Cardiac muscle cell (in vitro differentiated cells and primary cell): ENCODE data around the gene AASDH. TPM values are rescaled to one million over a fixed set of nuclear protein-coding genes. Genes with fewer than 3 reads are reported as not detected.

Source experiments
- DNase-seq, 2 donors: peaks; one replicate each; pipeline versions ENCODE4 v3.0.0 to v3.0.0-alpha.2; 2010 to 2017; ENCODE audit warnings: low read depth in 1 of 2, low spot score in 1 of 2
- H3K27ac ChIP-seq: fragments of 200-600 bp; sonication (generic); 2 replicates; pipeline ENCODE4 v1.5.1; 2016
- H3K27me3 ChIP-seq: fragments of 200-600 bp; sonication (generic); 2 replicates; pipeline ENCODE4 v1.6.0; 2016; ENCODE audit warnings: control low read depth
- H3K36me3 ChIP-seq: fragments of 200-600 bp; sonication (generic); 2 replicates; pipeline ENCODE4 v1.5.1; 2016; ENCODE audit warnings: control low read depth
- H3K4me1 ChIP-seq: fragments of 200-600 bp; sonication (generic); 2 replicates; pipeline ENCODE4 v1.8.1; 2017; ENCODE audit warnings: low read depth, mild to moderate bottlenecking, mixed run types
- H3K4me3 ChIP-seq: fragments of 200-600 bp; sonication (generic); 2 replicates; pipeline ENCODE4 v1.5.1; 2016; ENCODE audit warnings: mild to moderate bottlenecking
- H3K9me3 ChIP-seq: fragments of 200-600 bp; sonication (generic); 2 replicates; pipeline ENCODE4 v1.5.1; 2017; ENCODE audit warnings: low read depth, mild to moderate bottlenecking, control low read depth
- CTCF ChIP-seq: IDR thresholded peaks from 2 replicates; pipeline ENCODE4 v1.5.1; 2012; ENCODE audit warnings: low read depth, mild to moderate bottlenecking, low read length
- polyA plus RNA-seq: library from polyadenylated mRNA; unstranded; fragments of >200 nt; fragmentation: Nextera tagmentation; extraction: Ambion mirVana; gene quantifications from 2 replicates; pipeline ENCODE4 v1.2.1, GENCODE V29; 2016
- total RNA-seq: library from RNA; depleted of rRNA; stranded (reverse); fragments of >200 nt; gene quantifications from 2 replicates; pipeline ENCODE4 v1.2.3, GENCODE V29; 2016

The AASDH gene
- total and polyA plus RNA-seq, 2 experiments from 2014 or later, result 8.4 to 15.7 TPM

GRCh38 chr4:56317749-56318148, 69.5 kb downstream of the AASDH start:
- Histone ChIP-seq H3K27me3 (no peaks in the 10 kb centered on the region), H3K4me1 (no peaks in the 10 kb centered on the region), H3K9me3 (no peaks in the 10 kb centered on the region), H3K36me3 (no peaks in the 10 kb centered on the region), H3K4me3 (no peak overlapping the region), H3K27ac (no peak overlapping the region)
- no peak for DNase-seq
- TF ChIP-seq CTCF, result no peak

DNA sequence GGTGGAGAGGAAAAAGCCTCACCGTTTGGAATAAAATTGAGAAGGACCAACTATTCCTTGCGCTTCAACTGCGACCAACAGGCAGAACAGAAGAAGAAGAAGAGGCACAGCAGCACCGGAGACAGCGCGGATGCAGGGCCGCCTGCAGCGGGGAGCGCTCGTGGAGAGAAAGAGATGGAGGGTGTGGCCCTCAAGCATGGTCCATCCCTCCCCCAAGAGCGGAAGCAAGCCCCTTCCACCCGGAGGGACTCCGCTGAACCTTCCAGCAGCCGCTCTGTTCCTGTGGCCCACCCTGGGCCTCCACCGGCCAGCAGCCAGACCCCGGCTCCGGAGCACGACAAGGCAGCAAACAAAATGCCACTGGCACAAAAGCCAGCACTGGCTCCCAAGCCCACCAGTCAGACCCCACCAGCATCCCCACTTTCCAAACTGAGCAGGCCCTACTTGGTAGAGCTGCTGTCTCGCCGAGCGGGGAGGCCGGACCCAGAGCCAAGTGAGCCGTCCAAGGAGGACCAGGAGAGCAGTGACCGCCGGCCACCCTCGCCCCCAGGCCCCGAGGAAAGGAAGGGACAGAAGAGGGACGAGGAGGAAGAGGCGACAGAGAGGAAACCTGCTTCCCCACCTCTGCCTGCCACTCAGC, 71.2 kb downstream of the AASDH start:
- Histone ChIP-seq H3K4me1 (no peaks in the 10 kb centered on the region), H3K36me3 (no peaks in the 10 kb centered on the region), H3K9me3 (no peaks in the 10 kb centered on the region), H3K4me3 (no peak overlapping the region), H3K27ac (no peak overlapping the region), H3K27me3 (no peaks in the 10 kb centered on the region)
- no peak for DNase-seq
- TF ChIP-seq CTCF, result no peak

DNA sequence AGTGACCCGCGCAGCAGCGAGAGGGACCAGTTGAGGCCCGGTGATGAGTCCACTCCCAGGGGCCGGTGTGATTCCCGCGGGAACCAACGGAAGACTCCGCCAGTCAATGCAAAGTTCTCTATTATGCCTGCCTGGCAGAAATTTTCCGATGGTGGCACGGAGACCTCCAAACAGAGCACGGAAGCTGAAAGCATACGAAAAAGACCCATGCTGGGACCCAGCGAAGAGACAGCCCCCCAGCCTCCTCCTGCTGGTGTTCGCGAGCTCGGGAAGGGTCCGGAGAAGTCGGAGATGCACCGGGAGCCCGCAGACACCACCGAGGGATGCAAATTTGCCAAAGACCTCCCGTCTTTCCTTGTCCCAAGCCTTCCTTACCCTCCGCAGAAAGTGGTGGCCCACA, 71.7 kb downstream of the AASDH start:
- Histone ChIP-seq H3K36me3 (no peaks in the 10 kb centered on the region), H3K9me3 (no peaks in the 10 kb centered on the region), H3K27ac (no peak overlapping the region), H3K4me3 (no peak overlapping the region), H3K27me3 (no peaks in the 10 kb centered on the region), H3K4me1 (no peaks in the 10 kb centered on the region)
- TF ChIP-seq CTCF, result no peak
- DNase-seq, result no peak

DNA sequence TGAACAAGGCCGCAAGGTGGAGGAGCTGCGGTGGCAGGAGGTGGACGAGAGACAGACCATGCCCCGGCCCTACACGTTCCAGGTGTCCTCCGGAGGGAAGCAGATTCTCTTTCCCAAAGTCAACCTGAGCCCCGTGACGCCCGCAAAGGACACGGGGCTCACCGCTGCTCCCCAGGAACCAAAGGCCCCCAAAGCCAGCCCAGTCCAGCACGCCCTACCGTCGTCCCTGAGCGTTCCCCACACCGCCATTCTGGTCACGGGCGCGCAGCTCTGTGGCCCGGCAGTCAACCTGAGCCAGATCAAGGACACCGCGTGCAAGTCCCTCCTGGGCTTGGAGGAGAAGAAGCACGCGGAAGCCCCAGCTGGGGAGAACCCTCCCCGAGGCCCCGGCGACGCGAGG, 72.2 kb downstream of the AASDH start:
- Histone ChIP-seq H3K9me3 (no peaks in the 10 kb centered on the region), H3K27me3 (no peaks in the 10 kb centered on the region), H3K27ac (no peak overlapping the region), H3K36me3 (no peaks in the 10 kb centered on the region), H3K4me3 (no peak overlapping the region), H3K4me1 (no peaks in the 10 kb centered on the region)
- DNase-seq, result no peak
- no peak for TF ChIP-seq CTCF

- Histone ChIP-seq H3K9me3 (no peaks in the 10 kb centered on the region), H3K4me1 (no peaks in the 10 kb centered on the region), H3K36me3 (no peaks in the 10 kb centered on the region), H3K27me3 (no peaks in the 10 kb centered on the region), H3K4me3 (no peak overlapping the region), H3K27ac (no peak overlapping the region)
- no peak for DNase-seq
- TF ChIP-seq CTCF, result no peak
Observed at GRCh38 chr4:56314207-56314915, 72.9 kb downstream of the AASDH start.
